AG04449 (cell line): ENCODE data around the gene ARL6IP5.

Experiments used
- CTCF ChIA-PET: fragments of 350-600 bp; formaldehyde crosslinking; extraction: SDS; loops from one replicate; lab custom pipeline; 2021; ENCODE audit warnings: antibody characterized with exemption; lab: Yijun Ruan, JAX
- POLR2A ChIA-PET: fragments of 400-600, 350-600 bp; formaldehyde crosslinking; extraction: SDS; loops from one replicate; lab custom pipeline; 2020; ENCODE audit warnings: antibody characterized with exemption, inconsistent platforms; lab: Yijun Ruan, JAX
- DNase-seq: peaks from one replicate; pipeline ENCODE4 v3.0.0-alpha.2; 2010; ENCODE audit warnings: low read depth, low spot score
- H3K4me3 ChIP-seq: 2 replicates; pipeline ENCODE4 v1.5.1; 2011; ENCODE audit warnings: low read depth, mild to moderate bottlenecking, control low read depth, low read length
- TF ChIP-seq, protein P1 (sequence below): IDR thresholded peaks from one replicate; pipeline ENCODE4 v1.5.1; 2011; ENCODE audit warnings: mild to moderate bottlenecking, moderate library complexity, low read length, control low read depth, inconsistent platforms; ENCODE audit not compliant: insufficient read depth; ENCODE audit errors: missing control alignments

Gene ARL6IP5

DNA sequence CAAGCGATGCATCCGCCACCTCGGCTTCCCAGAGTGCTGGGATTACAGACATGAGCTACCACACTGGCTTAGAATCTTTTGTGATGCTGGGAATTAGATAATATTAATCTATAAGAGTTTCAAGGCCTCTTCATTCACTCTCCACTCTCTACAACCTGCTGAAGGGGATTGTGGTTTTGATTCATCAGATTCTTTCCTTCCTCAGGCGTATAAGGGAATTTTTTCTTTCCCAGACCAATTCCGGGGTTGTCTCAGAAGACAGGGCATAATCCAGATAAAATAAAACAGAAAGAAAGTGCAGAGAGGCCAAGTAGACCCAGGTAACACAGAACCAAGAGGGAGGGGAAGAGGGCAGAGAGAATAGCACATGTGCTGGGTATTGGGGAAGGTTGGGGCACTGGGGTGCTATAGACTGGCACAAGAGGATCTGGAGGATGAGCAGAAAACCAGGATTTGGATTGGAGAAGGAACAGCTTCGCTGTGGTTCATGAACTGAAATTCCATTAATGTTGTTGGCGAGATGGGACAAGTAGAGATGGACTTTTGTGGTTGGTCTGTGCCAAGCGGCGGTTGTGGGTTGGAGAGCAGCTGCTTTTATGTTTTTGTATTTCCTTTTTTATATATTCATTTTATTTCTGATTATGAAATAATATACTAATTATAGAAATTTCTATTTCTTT lies 12.8 kb downstream of the ARL6IP5 start:
- ChIA-PET POLR2A (no interaction called here), CTCF (interaction anchor here (0.9 to 1.4 kb wide), 4 partner anchors 11 to 29 kb away, joined by 3 read pairs; no protein-coding TSS in a partner anchor)
- no peak overlapping the region for H3K4me3 ChIP-seq
- TF ChIP-seq, protein P1, sequence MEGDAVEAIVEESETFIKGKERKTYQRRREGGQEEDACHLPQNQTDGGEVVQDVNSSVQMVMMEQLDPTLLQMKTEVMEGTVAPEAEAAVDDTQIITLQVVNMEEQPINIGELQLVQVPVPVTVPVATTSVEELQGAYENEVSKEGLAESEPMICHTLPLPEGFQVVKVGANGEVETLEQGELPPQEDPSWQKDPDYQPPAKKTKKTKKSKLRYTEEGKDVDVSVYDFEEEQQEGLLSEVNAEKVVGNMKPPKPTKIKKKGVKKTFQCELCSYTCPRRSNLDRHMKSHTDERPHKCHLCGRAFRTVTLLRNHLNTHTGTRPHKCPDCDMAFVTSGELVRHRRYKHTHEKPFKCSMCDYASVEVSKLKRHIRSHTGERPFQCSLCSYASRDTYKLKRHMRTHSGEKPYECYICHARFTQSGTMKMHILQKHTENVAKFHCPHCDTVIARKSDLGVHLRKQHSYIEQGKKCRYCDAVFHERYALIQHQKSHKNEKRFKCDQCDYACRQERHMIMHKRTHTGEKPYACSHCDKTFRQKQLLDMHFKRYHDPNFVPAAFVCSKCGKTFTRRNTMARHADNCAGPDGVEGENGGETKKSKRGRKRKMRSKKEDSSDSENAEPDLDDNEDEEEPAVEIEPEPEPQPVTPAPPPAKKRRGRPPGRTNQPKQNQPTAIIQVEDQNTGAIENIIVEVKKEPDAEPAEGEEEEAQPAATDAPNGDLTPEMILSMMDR = no peak
- no peak for DNase-seq

DNA sequence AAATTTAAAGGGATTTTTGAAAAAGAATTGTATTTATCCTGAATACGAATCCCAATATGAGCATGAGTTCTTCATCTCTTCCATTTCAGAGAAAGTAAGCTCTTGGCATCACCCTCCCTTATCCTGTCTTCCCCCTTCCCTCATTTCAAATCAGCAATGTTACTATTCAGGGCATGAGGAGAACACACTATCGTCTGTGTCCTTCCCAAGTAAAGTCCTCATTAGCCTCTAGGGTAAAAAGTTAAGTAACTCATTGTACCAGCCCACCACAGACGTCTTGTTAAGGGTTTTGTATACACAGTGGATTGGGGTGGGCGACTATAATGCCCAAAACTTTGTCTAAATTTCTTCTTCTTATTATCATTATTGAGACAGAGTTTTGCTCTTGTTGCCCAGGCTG lies 14.8 kb downstream of the ARL6IP5 start:
- DNase-seq = no peak
- H3K4me3 ChIP-seq = no peak overlapping the region
- TF ChIP-seq, protein P1 = no peak
- ChIA-PET CTCF (interaction anchor here (1.0 to 1.9 kb wide), 5 partner anchors 9 to 207 kb away, joined by 3 to 6 read pairs (median 5); no protein-coding TSS in a partner anchor), POLR2A (no interaction called here)

DNA sequence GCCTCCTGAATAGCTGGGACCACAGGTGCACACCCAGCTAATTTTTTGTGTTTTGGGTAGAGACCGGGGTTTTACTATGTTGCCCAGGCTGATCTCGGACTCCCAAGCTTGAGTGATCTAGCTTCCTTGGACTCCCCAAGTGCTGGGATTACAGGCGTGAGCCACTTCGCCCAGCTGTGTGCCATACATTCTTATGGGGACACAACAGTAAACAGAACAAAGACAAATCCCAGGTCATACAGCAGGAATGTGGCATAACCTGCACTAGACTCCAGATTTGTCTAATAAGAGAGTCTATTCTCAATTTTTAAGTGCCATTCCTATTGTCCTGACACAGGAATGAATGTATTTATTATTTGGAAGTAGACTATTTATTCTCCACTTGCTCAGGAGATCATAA lies 17.6 kb downstream of the ARL6IP5 start:
- POLR2A ChIA-PET = no interaction called here
- TF ChIP-seq, protein P1 = no peak
- no peak for DNase-seq
- CTCF ChIA-PET = interaction anchor here (1.2 kb wide), 1 partner anchor 19 kb away, joined by 3 read pairs; no protein-coding TSS in a partner anchor
- no peak overlapping the region for H3K4me3 ChIP-seq

DNA sequence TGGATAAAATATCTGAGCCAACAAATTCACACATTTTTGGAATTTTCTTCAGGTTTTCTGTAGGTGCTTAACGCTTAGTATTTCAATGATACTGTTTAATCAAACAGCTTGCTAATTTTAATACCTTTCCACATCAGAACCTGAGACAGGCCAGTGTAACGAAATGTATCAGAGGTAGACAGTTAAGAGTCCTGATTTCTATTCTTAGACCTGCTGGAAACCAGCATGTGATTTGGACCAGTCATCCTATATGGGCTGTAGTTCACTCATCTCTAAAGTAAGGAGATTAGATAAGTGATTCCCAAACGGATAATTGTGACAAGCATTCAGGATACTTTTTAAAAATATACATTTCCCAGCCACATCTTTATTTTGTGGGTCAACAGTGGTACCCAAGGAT lies 18.4 kb downstream of the ARL6IP5 start:
- CTCF ChIA-PET = interaction anchor here (0.7 to 10.7 kb wide), 3 partner anchors 10 to 17 kb away, joined by 3 to 95 read pairs (median 3); no protein-coding TSS in a partner anchor
- POLR2A ChIA-PET = no interaction called here

DNA sequence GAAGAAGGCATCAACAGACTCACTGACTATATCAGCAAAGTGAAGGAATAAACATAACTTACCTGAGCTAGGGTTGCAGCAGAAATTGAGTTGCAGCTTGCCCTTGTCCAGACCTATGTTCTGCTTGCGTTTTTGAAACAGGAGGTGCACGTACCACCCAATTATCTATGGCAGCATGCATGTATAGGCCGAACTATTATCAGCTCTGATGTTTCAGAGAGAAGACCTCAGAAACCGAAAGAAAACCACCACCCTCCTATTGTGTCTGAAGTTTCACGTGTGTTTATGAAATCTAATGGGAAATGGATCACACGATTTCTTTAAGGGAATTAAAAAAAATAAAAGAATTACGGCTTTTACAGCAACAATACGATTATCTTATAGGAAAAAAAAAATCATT lies 19.8 kb downstream of the ARL6IP5 start:
- DNase-seq = no peak
- TF ChIP-seq, protein P1 = no peak
- CTCF ChIA-PET = interaction anchor here (0.6 to 10.7 kb wide), 3 partner anchors 15 to 337 kb away, joined by 4 to 95 read pairs (median 4); no protein-coding TSS in a partner anchor
- POLR2A ChIA-PET = no interaction called here
- no peak overlapping the region for H3K4me3 ChIP-seq

More for the DNA sequence above, 18.4 kb downstream of the ARL6IP5 start:
- no peak for DNase-seq
- H3K4me3 ChIP-seq = no peak overlapping the region
- TF ChIP-seq, protein P1 = no peak

DNA sequence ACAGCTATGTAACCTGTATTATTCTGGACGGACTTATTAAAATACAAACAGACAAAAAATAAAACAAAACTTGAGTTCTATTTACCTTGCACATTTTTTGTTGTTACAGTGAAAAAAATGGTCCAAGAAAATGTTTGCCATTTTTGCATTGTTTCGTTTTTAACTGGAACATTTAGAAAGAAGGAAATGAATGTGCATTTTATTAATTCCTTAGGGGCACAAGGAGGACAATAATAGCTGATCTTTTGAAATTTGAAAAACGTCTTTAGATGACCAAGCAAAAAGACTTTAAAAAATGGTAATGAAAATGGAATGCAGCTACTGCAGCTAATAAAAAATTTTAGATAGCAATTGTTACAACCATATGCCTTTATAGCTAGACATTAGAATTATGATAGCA lies 20.6 kb downstream of the ARL6IP5 start:
- no peak overlapping the region for H3K4me3 ChIP-seq
- TF ChIP-seq, protein P1 = no peak
- ChIA-PET CTCF (interaction anchor here (1.3 to 10.7 kb wide), 2 partner anchors 14 to 304 kb away, joined by 4 to 95 read pairs; no protein-coding TSS in a partner anchor), POLR2A (no interaction called here)
- DNase-seq = no peak
